Eye (tissue), 1 donor: ENCODE data around the gene YBX2.

Experiments
- DNase-seq: peaks from one replicate; pipeline ENCODE4 v3.0.0-alpha.2; 2015

The YBX2 gene

DNA sequence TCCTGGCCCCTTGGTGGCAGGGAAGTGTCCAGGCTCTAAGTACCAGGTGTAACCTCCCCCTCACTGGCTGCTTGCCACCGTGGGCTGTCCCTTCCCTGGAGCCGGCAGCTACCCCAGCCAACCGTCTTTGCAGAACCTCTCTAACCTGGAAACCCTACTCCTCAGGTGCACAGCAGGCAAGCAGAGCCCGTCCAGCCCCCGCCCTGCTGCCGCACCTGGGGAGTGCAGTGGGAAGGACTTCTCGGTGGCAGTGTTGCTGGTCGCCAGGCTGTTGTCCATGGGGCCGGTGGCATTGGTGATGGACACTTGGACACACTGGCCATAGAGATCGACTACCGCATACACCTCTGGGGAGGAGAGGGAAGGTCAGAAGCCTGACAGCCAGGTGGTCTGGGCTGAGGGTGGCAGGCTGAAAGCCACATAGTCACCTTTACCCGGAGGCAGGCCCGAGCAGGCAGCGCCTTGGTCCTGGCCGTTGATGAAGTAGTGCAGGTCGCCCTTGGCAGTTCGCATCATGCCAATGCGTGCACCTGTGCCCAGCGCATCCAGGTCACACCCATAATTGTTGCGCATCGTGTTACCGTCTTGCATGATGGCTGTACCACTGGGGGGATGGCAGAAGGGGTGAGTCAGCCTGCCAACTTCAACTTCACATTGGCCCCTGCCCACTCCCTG is 28.2 kb upstream of the YBX2 start:
- DNase-seq: no peak

DNA sequence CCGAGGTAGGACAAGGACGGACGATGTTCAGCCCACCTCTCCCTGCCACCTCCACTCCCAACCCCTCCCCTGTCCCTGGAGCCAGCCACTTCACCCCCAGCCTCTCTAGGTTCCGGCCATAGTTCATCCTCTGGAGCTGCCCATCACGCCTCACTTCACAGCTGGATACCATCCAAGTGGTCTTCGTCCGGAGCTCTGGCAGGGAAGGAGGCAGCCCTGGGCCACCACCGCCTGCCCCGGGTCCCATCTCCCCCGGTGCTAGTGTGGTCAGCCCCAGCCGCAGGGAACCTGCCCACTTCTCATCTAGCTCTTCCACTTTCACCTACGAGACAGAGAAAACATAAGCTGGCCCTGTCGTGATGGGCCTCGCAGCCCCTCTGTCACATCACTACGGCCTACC is 27.0 kb upstream of the YBX2 start:
- no peak for DNase-seq

DNA sequence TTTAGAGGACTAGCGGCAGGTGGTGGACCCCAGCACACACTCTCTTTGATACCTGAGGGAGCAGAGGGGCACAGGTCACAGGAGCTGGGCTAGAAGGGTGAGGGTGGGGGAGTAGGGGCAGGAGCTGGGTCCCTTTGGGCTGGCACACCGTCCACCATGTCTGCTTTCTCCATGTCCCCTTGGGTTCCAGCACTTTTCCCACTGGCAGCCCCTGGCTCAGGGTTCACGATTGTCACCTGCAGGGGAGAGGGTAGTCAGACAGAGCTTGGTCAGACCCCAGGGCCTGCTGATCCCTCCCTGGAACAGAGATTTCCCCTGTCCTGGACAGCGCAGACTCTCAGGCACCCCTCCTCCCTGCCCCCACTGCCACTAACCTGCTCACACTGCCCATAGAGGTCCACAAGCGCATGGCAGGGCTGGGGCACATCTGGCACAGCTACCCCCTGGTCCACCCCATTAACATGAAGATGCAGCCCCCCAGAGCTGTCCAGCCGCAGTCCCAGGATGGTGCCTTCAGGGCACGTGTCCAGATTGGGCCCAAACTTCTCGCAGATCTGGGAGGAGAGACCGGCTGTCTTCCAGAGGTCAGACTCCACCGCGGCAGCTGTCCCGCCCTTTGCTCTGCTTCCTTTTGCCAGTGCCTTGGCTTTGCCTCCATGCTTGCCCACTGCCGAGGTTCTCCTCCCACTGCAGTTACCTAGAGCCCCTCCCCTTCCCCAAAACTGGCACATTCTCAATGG is 23.9 kb upstream of the YBX2 start:
- DNase-seq: no peak

DNA sequence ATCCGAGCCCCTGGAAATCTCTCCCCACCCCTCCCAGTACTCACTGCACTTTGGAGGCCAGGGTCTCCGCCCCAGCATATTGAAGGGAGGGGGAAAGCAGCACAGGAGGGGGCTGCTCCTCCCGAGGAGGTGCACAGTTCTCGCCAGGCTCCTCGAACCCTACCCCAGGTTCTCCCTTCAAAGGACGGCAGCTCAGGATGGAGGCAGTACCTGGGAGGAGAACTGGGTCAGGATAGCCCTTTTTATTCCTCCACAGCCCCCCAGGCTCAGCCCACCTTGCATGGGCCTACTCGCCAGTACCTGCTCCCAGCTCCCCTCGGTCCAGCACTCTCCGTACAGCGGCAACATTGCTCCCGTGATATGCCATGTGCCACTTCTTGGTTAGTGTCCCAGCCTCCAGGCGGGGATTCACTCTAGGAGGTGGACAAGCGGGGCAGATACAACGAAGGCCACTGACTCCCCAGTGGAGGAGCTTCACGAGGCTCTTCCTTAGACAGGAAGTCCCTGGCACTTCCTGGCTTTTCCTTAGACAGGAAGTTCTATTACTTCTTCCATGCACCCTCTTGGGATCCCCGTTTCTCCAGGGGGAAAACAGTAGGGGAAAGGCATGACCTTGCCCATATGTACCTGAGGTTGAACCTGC is 22.8 kb upstream of the YBX2 start:
- DNase-seq: no peak

DNA sequence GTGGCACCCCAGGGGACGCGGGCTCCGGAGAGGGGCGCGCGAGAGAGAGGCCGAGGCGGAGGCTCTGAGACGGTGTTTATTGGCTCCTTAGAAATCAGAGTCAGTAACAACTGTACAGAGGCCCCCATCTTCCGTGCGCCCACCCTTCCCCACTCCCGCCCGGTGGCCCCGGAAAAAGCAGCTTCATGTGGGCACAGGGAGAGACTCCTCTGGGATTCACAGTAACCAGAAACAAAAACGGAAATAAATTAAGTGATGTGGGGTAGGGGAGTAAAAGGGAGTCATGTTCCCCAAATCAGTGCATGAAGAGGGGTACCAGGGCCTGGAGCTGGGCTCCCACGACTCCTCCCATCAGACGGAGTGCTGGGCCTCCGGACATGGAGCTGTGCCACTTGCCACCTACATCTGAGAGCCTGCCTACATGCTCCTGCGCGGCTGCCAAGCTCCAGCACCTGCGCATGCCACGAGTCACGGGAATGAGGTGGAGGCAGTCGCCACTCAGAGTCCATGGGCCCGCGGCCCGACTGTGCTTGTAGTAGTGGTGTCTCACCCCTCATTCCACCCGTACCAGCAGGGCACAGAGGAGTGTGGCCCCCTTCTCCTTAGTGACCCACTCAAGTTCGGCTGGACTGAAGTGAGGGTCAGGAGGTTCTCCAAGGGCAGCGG is 21.3 kb upstream of the YBX2 start:
- no peak for DNase-seq

DNA sequence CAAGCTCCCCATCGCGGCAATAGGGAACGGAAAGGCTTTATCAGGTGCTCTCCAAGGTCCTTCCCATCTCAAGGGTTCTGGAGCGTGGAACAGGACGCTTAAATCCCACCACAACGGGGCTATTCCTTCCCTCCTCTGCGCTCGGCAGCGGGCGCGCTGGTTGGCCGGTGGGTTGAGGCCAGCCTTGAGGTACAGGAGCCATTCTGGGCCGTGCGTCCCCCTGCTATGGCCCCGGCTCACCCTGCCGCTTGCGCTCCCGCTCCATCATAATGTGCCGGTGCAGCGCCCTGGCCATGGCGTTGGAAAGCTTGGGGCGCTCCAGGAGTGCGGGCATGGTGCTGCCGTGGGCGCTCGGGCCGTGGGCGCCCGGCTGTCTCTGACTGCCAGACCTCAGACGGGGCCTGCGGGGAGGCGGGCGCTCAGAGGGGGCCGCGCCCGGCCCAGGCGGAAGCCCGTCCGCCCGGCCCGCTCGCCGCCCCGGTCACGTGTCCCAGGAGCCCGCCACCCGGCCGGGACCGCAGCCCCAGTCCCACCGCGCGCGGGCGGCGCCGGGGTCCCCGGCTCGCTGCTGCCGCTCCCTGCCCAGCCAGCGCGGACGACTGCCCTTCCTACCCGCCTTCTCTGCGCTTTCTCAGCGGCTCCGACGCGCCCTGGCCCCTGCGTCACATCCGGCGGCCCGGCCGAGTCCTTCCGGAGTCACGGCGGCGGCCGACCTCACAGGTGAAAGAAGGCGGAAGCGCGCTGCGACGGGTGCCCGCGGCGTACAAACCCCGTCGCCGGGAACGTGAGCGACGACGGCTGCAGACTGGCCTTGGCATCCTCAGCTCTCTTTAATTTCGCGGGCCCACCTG is 20.5 kb upstream of the YBX2 start, which contains the start of gene GPS2:
Gene GPS2, minus strand, starts transcription at position 642 of the 851 bp plus-strand sequence. Its CDS starts 308 bp downstream, at position 334.
- peak; percentile 93 for DNase-seq

DNA sequence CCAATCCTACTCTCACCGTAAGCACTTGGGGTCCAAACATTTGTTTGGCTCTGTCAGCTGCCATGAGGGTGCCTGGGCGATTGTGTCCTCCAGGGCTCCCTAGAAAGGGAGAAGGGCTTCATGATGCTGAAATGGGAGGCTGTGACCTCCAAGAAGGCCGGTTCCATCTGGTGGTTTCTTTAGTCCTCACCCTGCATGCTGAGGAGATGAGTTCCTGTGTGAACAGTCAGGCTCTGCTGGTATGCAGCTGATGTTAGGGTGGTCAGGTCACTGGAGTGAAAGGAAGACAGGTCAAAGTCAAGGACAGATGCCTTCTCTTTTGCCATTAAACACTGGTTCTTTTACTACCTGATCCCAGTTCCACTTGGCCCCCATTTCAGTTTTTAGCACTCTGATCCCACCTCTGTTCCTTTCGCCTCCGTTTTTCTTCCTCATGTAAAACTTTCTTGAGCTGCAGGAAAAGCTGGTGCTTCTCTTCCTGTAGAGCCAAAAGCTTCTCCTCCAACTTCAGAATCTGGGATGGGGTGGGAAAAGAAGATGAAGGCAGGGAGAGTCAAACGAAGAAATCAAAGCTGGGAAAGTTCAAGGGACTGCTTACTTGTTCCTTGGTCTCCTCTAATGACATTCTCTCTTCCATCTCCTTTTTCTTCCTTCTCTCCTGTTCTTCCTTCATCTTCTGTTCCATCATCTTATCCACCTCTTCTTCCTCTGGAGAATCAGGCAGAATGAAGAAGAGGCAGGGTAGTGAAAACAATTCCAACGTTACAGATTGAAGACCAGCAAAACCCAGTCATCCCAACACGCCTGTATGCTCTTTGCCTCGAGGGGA is 19.7 kb upstream of the YBX2 start:
- no peak for DNase-seq

DNA sequence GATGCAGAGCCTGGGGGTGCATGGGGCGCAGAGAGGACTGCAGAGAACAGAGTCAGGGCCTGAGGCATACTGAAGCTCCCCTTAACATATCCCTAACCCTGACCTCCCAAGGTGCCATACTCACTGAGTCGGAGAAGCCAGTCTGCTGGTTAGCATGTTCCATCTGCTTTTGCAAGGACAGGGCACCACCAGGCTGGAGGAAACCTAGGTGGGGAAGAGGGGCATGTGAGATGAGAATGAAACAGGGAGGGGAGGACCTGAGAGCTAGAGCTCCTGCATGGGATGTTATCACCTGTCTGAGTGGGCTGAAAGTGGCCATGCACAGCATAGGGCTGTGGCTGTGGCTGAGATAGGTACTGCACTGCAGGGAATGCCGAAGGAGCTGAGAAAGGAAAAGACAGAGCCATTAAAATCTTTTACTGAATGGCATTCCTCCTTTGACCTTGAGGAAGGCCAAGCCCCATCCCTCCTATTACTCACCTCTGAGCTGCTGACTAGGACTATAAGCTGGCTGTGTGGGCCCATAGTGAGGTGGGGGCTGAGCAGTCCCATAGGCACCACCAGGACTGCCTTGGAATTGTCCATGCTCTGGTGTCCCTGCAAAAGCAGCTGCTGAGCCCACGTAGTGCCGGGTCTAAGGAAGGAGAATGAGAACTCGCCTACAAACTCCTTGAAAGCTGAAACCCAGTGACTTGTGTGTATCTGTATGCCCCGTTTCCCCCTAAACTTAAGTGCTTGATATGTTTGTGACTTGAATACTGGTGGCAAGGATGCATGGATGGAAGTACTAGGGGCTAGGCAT is 18.9 kb upstream of the YBX2 start:
- no peak for DNase-seq

DNA sequence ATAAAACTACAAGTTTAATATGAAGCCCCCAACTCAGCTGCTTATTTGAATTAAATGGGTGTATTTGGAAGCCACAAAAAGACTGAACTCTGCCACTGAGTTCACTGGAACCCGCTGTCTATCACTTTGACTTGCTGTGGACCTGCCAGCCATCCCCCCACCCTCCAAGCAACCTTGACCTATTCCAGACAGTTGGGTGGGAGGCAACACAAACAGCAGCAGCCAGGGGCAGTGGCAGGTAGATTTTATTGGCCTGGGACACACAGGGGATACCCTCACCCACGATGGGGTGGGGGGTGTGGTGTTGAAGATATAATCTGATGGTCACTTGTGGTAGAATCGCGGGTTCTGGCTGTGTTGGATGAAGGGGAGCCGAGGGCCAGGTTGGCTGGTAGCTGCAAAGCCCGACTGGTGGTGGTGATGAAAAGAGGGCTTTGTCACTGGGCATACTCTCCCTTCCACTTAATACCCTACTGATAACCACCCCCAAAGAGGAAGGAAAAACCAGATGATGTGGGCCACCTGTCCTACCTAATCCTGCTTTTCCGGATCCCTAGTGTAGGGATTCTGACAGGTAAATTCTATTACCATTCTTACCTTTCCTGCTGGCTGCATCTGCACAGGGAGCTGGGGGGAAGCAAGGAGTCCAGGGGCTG is 18.1 kb upstream of the YBX2 start:
- DNase-seq: no peak

DNA sequence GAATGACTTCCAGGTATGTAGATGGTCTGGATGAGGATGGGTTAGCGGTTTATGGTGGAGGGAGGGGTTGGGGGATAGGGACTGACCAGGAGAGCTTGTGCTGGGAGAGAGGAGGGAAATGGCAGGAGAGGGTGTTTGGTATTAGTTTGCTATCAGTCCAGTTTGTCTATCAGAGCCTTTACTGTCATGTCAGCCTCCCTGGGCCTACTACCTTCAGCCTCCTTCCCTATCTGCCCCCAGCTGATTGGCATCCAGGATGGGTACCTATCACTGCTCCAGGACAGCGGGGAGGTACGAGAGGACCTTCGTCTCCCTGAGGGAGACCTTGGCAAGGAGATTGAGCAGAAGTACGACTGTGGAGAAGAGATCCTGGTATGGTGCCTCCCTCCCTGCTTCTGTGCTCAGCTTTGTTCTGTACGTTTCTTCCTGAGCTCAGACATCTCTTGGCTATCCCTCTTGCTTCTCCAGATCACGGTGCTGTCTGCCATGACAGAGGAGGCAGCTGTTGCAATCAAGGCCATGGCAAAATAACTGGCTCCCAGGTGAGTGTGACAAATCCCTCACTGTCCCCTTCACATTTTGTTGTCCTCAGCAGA is 16.8 kb upstream of the YBX2 start:
- no peak for DNase-seq

DNA sequence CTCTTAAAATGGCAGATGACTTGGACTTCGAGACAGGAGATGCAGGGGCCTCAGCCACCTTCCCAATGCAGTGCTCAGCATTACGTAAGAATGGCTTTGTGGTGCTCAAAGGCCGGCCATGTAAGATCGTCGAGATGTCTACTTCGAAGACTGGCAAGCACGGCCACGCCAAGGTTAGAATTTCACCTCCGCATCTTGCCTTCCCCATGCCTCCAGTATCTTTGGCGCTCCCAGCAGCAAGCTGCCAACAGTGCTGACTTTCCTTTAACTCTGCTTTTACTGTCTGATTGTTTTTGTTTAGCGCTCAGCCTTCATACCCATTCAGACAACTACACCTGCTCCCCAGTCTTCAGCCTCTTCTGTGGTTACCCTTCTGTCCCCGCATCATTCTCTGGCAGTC is 15.2 kb upstream of the YBX2 start:
- no peak for DNase-seq

DNA sequence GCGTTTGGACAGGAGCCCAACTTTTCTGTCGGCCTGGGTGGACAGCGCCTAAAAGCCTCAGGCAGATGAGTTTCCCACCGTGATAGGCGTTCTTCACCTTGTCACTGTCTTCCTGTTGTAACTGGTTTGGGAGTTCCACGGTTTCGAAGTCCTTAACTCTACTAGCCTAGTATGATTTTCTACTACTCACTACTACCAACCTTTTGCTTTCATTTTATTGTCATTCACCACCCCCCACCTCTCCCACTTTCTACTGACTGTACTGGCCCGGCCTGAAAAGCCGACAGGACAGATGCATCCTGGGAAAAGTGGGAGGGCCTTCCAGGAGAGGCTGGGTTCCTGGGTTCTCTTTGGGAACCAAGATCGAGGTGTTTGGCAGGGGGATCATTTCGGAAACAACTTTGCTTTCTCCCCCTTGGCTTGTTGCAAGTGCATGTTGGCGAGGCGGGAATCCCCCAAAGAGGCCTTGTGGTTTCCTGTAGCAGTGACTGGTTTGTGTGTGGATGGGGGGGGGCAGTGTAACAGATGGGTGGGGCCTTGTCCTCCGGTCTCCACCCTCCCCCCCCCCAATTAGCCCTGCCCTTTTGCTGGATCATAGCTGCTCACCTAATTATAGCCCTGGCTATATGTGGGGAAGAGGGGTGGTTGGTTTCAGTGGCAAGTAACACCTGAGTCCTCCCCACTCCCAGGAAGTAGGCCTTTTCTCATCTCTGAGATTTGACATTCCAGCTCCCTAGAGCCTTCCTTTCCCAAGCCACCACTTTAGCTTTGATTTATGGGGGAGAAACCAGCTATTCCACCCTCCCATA is 14.4 kb upstream of the YBX2 start:
- peak; percentile 86 for DNase-seq

DNA sequence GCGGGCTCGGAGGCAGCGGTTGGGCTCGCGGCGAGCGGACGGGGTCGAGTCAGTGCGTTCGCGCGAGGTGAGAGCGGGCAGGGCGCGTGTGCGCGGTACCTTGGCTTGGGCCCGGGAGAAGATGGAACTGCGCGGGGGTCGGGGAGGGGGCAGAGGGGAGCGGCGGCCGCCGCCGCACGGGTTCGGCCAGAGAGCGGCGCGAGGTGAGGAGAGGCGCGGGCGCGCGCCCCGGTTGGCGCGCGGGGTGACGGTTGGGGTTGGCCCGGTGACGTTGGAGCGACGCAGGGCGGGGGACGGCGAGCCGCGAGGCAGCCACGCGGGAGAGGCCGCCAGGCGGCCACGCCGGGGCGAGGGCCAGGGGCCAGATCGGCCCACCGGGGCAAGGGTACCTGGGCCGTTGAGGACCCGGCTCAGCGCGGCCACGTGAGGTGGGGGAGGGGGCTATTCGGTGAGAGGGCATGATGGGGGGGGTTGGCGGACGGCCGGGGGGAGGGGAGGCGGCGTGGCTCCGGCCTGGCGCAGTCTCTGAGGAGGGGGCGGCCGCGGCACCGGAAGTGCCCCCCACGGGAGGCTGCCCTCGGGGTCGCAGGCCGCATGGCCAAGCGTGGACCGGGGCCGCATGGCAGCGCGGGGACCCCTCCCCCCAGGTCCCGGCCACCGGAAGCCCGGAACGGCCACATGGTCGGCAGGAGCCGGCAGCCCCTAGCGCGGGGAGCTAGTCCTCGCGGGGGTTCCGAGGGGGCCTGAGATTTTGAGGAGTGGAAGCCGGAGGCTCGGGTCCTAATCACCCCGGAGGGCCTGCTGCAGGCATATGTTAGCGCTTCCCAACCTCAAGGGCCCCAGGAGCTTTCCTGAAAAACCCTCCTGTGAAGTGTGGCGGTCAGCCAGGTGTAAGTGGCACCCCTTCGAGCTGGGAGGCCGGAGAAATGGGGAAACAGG is 13.5 kb upstream of the YBX2 start:
- no peak for DNase-seq

DNA sequence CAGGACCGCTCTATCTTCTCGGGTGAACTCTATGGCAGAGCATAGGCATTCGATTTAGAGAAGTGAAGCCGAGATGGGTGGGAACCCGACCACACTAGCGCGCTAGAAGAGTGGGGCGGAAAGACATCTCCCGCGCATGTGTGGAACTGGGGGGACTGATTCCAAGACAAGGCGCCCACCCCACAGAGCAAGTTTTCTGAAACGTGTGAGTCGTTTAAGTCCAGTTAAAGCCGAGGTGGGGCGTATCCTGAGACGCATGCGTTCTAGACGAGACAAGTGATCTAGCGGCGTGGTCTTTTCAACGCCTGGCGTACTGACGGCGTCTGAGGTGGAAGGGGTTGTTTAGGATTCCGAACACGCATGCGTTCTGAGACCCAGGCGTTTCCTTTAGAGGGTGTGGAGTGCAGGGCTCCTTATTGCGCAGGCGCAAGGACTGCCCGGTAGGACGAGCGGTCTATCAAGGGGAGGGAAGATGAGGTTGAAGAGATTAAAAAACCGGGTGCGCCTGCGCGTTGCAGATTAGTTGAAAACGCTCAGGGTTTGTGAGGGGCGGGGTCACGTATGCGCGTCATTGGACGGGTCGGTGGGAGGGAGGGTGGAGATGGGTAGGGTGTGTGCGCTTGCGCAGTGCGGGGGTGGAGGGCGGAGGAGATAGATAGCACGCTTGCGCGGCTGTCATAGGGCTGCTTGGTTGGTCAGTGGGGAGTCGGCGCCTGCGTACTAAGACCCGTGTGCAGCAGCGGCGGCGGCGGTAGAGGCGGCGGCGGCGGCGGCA is 12.7 kb upstream of the YBX2 start, which contains the start of gene EIF5A:
Gene EIF5A, plus strand, starts transcription at position 718 of the 775 bp plus-strand sequence. CDS start 2,008 bp downstream, outside the sequence.
- DNase-seq: peak; percentile 100

DNA sequence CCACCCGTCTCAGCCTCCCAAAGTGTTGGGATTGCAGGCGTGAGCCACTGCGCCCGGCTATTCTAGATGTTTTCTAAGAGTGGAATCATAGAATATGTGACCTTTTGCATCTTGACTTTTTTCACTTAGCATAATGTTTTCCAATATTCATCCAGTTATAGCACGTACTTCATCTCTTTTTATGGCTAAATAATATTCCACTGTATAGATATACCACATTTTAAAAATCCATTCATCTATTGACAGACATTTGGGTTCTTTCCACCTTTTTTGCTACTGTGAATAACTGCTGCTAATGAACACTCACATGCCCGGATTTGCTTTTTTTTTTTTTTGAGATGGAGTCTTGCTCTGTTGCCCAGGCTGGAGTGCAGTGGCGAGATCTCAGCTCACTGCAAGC is 9.7 kb upstream of the YBX2 start:
- no peak for DNase-seq

DNA sequence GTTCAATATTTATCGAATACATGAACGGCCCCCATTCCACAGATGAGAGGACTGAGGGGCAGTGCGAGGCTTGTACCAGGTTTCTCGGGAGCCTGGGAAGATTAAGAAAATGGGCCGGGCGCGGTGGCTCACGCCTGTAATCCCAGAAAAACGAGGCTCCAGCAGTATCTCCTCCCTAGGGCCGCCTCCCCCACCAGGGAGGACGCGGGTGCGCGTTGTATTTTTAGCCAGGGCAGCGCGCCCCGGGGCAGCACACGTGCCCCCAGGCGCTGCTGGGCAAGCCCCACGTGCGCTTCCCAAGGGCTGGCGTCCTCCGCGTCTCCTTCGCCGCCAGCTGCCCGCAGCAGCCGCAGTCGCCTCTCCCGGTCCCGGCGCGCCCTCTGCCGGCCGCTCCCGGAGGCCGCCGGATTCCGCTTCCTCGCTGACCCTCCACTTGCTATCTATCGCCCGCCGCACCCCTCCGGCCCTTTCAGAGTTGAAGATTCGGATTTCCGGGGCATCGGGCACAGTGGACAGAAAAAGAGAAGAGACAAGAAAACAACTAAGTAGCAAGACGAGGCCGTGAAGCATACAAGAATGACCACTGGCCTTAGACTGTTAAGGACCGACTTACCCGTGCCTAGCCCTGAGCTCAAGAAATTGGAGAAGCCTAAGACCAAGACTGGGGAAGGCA is 1.9 kb upstream of the YBX2 start:
- peak; percentile 92 for DNase-seq
